Panc1 (cell line): ENCODE data around the gene ADD1. TPM values are rescaled to one million over a fixed set of nuclear protein-coding genes. Genes with fewer than 3 reads are reported as not detected.

Experiments used
- ATAC-seq: fragments of 200-7000 bp; cut with Tn5 transposase; 2 replicates; pipeline ENCODE4 v1.9.1; 2020; ENCODE audit warnings: mild to moderate bottlenecking, moderate library complexity
- BruUV-seq: library from RNA; stranded (reverse); fragments of 400-500 nt; replicated peaks from 2 replicates; lab custom pipeline; 2021; lab: Mats Ljungman, UMichigan
- CTCF ChIA-PET: fragments of 300-600 bp; sonication (Branson Sonifier 250); formaldehyde crosslinking; loops from one replicate; lab custom pipeline; 2022; ENCODE audit warnings: antibody characterized with exemption; lab: Charles Lee
- POLR2A ChIA-PET: fragments of 300-600 bp; sonication (Branson Sonifier 250); formaldehyde crosslinking; loops from one replicate; lab custom pipeline; 2022; ENCODE audit warnings: antibody characterized with exemption; lab: Charles Lee
- DNase-seq: peaks from one replicate; pipeline ENCODE4 v3.0.0-alpha.2; 2010; ENCODE audit warnings: low read depth, low spot score
- H3K27ac ChIP-seq: 2 replicates; pipeline ENCODE4 v1.5.1; 2011; ENCODE audit warnings: mild to moderate bottlenecking, low read length, inconsistent platforms
- H3K27me3 ChIP-seq: fragments of 200-500 bp; sonication (Bioruptor generic); 2 replicates; pipeline ENCODE4 v1.6.0; 2014; ENCODE audit warnings: low read length, inconsistent platforms; ENCODE audit not compliant: control insufficient read depth, insufficient read depth
- H3K36me3 ChIP-seq: fragments of 200-500 bp; sonication (Bioruptor generic); 2 replicates; pipeline ENCODE4 v1.5.1; 2014; ENCODE audit warnings: inconsistent platforms, mild to moderate bottlenecking, low read length, moderate library complexity; ENCODE audit not compliant: control insufficient read depth, insufficient read depth
- H3K4me1 ChIP-seq: 2 replicates; pipeline ENCODE4 v1.5.1; 2011; ENCODE audit warnings: inconsistent platforms, mild to moderate bottlenecking, low read length, moderate library complexity; ENCODE audit not compliant: control insufficient read depth, insufficient read depth
- H3K4me3 ChIP-seq, 2 experiments: 2 replicates each; pipeline ENCODE4 v1.5.1; 2011 to 2012; ENCODE audit warnings: low read depth in 2 of 2, low read length in 2 of 2, mild to moderate bottlenecking in 2 of 2, inconsistent platforms in 1 of 2, moderate library complexity in 1 of 2
- H3K9me3 ChIP-seq: fragments of 200-500 bp; sonication (Bioruptor generic); 2 replicates; pipeline ENCODE4 v1.5.1; 2014; ENCODE audit warnings: low read depth, mild to moderate bottlenecking, inconsistent platforms, low read length, moderate library complexity; ENCODE audit not compliant: control insufficient read depth, insufficient read depth
- POLR2AphosphoS5 ChIP-seq: IDR thresholded peaks from 2 replicates; pipeline ENCODE4 v1.6.1; 2012; ENCODE audit warnings: mild to moderate bottlenecking, low read depth, low read length, moderate library complexity
- SIN3A ChIP-seq: IDR thresholded peaks from 2 replicates; pipeline ENCODE4 v1.6.1; 2012; ENCODE audit warnings: low read depth, mild to moderate bottlenecking, low read length, moderate library complexity, borderline replicate concordance; ENCODE audit not compliant: insufficient read depth
- TCF7L2 ChIP-seq: IDR thresholded peaks from 2 replicates; pipeline ENCODE4 v1.6.1; 2011; ENCODE audit warnings: mild to moderate bottlenecking, low read depth, low read length, inconsistent platforms
- in situ Hi-C: cut with HindIII; loops from 2 replicates; pipeline ENCODE4 v1.10.0; 2016; ENCODE audit warnings: low sequenced_read_pairs, low pct_unique_long_range_greater_than_20kb
- intact Hi-C: fragments of 100-400 bp; cut with micrococcal nuclease; formaldehyde crosslinking; loops from one replicate; pipeline ENCODE4 v1.10.0; 2022; ENCODE audit not compliant: unreplicated experiment
- total RNA-seq: library from RNA; stranded (reverse); gene quantifications from one replicate; pipeline ENCODE4 v1.2.1, GENCODE V29; 2021; ENCODE audit not compliant: unreplicated experiment
- TF ChIP-seq, protein P1 (sequence below): fragments of 450-650 bp; IDR thresholded peaks from 2 replicates; pipeline ENCODE4 v1.5.1; 2017; ENCODE audit warnings: mild to moderate bottlenecking
- TF ChIP-seq, protein P2 (sequence below), 2 experiments: IDR thresholded peaks; 2 replicates each; pipeline ENCODE4 v1.6.1; 2011 to 2012; ENCODE audit warnings: low read depth in 2 of 2, control low read depth in 1 of 2, low read length in 1 of 2, mild to moderate bottlenecking in 1 of 2, moderate library complexity in 1 of 2; ENCODE audit not compliant: insufficient read depth in 1 of 2

The ADD1 gene
- total RNA-seq, 1 experiment from 2014 or later, result 158 TPM

DNA sequence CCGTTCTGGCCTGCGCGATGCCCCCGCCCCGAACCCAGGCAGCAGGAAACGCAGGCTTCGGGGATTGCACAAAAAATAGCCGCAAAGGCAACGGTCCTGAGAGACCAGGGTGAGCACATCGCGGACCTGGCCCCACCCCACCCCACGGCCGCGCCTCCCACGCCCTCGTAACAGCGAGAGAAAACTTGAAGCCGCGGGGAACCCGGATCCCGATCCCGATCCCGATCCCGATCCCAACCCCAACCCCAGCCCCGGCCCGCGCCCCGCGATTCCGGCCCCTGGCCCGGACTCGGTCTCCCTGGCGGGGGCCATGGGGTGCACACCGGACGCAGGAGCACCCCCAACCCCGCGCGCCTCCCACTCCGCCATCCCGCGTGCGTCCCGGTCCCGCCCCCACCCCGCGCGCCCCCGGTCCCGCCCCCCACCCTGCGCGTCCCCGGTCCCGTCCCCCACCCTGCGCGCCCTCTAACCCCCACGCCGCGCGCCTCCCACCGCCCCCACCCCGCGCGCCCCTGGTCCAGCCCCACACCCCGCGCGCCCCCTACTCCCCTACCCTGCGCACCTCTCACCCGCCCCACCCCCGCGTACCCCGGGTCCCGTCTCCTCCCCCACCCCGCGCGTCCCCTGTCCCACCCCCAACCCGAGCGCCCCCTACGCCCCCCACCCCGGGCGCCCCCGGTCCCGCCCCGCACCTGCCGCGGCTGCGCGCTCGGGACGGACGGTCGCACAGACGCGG lies 90.6 kb downstream of the ADD1 start:
- CTCF ChIA-PET, result no interaction called here
- ATAC-seq, result no peak

DNA sequence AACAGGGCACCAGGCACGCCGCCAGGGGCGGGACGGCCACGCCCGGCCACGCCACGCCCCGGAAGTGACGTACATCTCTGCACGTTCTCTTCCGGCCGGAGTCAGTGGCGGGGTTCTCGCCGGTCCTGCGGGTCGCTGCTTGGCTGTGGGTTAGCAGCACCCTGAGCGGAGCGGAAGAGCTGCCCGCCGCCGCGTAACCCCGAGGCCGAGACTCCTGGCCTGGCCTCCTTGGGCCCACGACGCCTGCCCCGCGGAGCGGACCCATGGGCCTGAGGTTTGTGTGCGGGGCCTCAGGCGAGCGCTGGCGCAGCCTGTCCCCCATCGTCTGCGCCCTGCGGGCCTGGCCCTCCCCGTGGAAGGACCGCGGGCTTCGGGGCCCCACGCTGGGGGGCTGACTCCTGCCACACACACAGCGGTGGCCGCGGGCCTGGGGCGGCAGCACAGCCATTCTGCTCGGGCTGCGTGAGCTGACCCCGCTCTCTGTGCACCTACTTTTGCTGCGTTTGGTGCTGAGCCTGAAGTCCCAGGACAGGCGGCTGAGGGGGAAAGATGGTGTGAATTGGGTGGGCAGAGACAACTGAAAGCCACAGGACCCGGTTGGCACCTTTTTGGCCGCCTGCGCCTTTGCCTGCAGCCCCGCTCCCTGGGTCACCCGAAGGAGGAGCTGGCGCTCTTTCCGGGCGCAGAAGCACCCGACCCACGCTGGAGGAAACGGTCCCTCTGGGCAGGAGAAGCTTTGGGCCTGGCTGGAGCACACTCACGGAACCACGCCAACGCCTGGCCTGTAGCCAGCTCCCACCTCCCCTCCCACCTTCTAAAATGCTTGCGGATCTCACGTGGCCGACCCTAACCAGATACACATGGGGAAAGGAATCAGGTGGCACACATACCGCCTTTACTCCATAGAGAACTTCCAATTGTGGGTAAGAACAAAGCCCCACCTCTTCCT lies 91.4 kb downstream of the ADD1 start:
- Histone ChIP-seq H3K9me3 (no peaks in the 10 kb centered on the region), H3K4me1 (peaks cover 38% of the 10 kb centered on the region), H3K36me3 (no peaks in the 10 kb centered on the region; the same call in 1 of the 2 replicates), H3K27me3 (no peaks in the 10 kb centered on the region), H3K4me3 (peak overlapping the region; percentile 64 to 82), H3K27ac (peak overlapping the region; percentile 89)
- intact Hi-C loops (loop anchor here (10.0 kb wide), 2 partner anchors 140 to 170 kb away; partner anchors contain the start of gene SH3BP2), in situ Hi-C loops (no loop called here)
- ChIA-PET CTCF (no interaction called here), POLR2A (interaction anchor here (0.6 kb wide), 3 partner anchors 24 to 60 kb away, joined by 4 to 6 read pairs (median 6); no protein-coding TSS in a partner anchor)
- TF ChIP-seq TCF7L2, result no peak
- TF ChIP-seq, protein P1, sequence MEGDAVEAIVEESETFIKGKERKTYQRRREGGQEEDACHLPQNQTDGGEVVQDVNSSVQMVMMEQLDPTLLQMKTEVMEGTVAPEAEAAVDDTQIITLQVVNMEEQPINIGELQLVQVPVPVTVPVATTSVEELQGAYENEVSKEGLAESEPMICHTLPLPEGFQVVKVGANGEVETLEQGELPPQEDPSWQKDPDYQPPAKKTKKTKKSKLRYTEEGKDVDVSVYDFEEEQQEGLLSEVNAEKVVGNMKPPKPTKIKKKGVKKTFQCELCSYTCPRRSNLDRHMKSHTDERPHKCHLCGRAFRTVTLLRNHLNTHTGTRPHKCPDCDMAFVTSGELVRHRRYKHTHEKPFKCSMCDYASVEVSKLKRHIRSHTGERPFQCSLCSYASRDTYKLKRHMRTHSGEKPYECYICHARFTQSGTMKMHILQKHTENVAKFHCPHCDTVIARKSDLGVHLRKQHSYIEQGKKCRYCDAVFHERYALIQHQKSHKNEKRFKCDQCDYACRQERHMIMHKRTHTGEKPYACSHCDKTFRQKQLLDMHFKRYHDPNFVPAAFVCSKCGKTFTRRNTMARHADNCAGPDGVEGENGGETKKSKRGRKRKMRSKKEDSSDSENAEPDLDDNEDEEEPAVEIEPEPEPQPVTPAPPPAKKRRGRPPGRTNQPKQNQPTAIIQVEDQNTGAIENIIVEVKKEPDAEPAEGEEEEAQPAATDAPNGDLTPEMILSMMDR, result no peak
- TF ChIP-seq POLR2AphosphoS5, result peak; percentile 78
- ATAC-seq (peak; percentile 58), DNase-seq (no peak)
- BruUV-seq, result TSS peak; percentile 83

More for the DNA sequence above, 90.6 kb downstream of the ADD1 start:
- Histone ChIP-seq H3K4me3 (peak overlapping the region; percentile 56 to 82), H3K4me1 (peaks cover 38% of the 10 kb centered on the region), H3K36me3 (no peaks in the 10 kb centered on the region; the same call in 1 of the 2 replicates), H3K27ac (peak overlapping the region; percentile 85), H3K9me3 (no peaks in the 10 kb centered on the region), H3K27me3 (no peaks in the 10 kb centered on the region)
- POLR2A ChIA-PET, result no interaction called here
- TF ChIP-seq POLR2AphosphoS5 (no peak), SIN3A (no peak), TCF7L2 (no peak)
- TF ChIP-seq, protein P1, result no peak
- TF ChIP-seq, protein P2, sequence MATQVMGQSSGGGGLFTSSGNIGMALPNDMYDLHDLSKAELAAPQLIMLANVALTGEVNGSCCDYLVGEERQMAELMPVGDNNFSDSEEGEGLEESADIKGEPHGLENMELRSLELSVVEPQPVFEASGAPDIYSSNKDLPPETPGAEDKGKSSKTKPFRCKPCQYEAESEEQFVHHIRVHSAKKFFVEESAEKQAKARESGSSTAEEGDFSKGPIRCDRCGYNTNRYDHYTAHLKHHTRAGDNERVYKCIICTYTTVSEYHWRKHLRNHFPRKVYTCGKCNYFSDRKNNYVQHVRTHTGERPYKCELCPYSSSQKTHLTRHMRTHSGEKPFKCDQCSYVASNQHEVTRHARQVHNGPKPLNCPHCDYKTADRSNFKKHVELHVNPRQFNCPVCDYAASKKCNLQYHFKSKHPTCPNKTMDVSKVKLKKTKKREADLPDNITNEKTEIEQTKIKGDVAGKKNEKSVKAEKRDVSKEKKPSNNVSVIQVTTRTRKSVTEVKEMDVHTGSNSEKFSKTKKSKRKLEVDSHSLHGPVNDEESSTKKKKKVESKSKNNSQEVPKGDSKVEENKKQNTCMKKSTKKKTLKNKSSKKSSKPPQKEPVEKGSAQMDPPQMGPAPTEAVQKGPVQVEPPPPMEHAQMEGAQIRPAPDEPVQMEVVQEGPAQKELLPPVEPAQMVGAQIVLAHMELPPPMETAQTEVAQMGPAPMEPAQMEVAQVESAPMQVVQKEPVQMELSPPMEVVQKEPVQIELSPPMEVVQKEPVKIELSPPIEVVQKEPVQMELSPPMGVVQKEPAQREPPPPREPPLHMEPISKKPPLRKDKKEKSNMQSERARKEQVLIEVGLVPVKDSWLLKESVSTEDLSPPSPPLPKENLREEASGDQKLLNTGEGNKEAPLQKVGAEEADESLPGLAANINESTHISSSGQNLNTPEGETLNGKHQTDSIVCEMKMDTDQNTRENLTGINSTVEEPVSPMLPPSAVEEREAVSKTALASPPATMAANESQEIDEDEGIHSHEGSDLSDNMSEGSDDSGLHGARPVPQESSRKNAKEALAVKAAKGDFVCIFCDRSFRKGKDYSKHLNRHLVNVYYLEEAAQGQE (IDR thresholded peaks at IDR 0.05; ENCODE audit: insufficient read depth in 1 of 2, low read depth in 2 of 2, low read length in 1 of 2), result no peak
- BruUV-seq, result no TSS peak
- in situ Hi-C loops, result no loop called here
- DNase-seq, result no peak
- intact Hi-C loops, result loop anchor here (10.0 kb wide), 2 partner anchors 139 to 169 kb away; partner anchors contain the start of gene SH3BP2
